Sigmoid colon (tissue), 7 donors: ENCODE measurements around the gene DHTKD1. TPM values are rescaled to one million over a fixed set of nuclear protein-coding genes. Genes with fewer than 3 reads are reported as not detected.
"Not testable (repeated sequence)": the region's sequence is repeated elsewhere in the genome, so short reads cannot be mapped to it uniquely, and the experiment has no call there.

Source experiments
- DNase-seq: peaks from one replicate; pipeline ENCODE4 v3.0.0-alpha.2; 2019
- H3K27ac ChIP-seq, 4 donors: fragments of 200-600 bp; sonication (generic); one replicate each; pipeline ENCODE4 v1.5.1; 2016 to 2019; ENCODE audit warnings: mild to moderate bottlenecking in 1 of 4
- H3K27me3 ChIP-seq, 3 donors: fragments of 200-600 bp; sonication (generic); one replicate each; pipeline ENCODE4 v1.5.1; 2019; ENCODE audit warnings: mild to moderate bottlenecking in 1 of 3
- H3K36me3 ChIP-seq, 4 donors: fragments of 200-600 bp; sonication (generic); one replicate each; pipeline ENCODE4 v1.5.1; 2016 to 2019
- H3K4me1 ChIP-seq, 4 donors: fragments of 200-600 bp; sonication (generic); one replicate each; pipeline ENCODE4 v1.5.1; 2017 to 2019
- H3K4me3 ChIP-seq, 4 donors: fragments of 200-600 bp; sonication (generic); one replicate each; pipeline ENCODE4 v1.5.1; 2017 to 2019; ENCODE audit warnings: mild to moderate bottlenecking in 2 of 4, moderate library complexity in 1 of 4
- H3K9me3 ChIP-seq, 4 donors: fragments of 200-600 bp in 3 of 4; sonication (generic) in 3 of 4; one replicate each; pipeline versions ENCODE4 v1.5.1 to v1.6.1; 2013 to 2019
- EP300 ChIP-seq, 4 donors: sonication (generic); formaldehyde crosslinking; IDR thresholded peaks; one replicate each; pipeline ENCODE4 v1.6.1; 2017; ENCODE audit warnings: antibody characterized with exemption in 4 of 4
- POLR2A ChIP-seq, 2 donors: fragments of 450-650 bp; IDR thresholded peaks; one replicate each; pipeline ENCODE4 v1.6.1; 2016; ENCODE audit warnings: antibody characterized with exemption in 2 of 2, mild to moderate bottlenecking in 2 of 2, moderate library complexity in 2 of 2
- POLR2AphosphoS5 ChIP-seq, 4 donors: sonication (generic); formaldehyde crosslinking; IDR thresholded peaks; one replicate each; pipeline ENCODE4 v1.6.1; 2017; ENCODE audit warnings: antibody characterized with exemption in 4 of 4
- WGBS, 2 donors: extraction: QIAGEN DNeasy Blood & Tissue Kit; methylation state at CpG; one replicate each; pipeline ENCODE4 v1.1.7; 2013; 5-methylcytosine and 5-hydroxymethylcytosine counted together
- intact Hi-C: fragments of 100-400 bp; cut with DNase I; formaldehyde crosslinking; loops from one replicate; pipeline ENCODE4 v1.15.1; 2023
- polyA plus RNA-seq, 3 donors: library from polyadenylated mRNA; stranded (reverse); fragments of 200-250 nt; gene quantifications; one replicate each; pipeline ENCODE4 v1.2.3, GENCODE V29; 2013
- total RNA-seq, 4 donors: library from RNA; depleted of rRNA; stranded (reverse); fragments of >200 nt; gene quantifications; one replicate each; pipeline ENCODE4 v1.1.0, GENCODE V29; 2016
- TF ChIP-seq, protein P1 (sequence below), 4 experiments: fragments of 450-650 bp in 3 of 4; fragments of 200-600 bp in 1 of 4; IDR thresholded peaks; one replicate each; pipeline ENCODE4 v1.5.1; 2016 to 2019; ENCODE audit warnings: antibody characterized with exemption in 4 of 4, mild to moderate bottlenecking in 3 of 4, moderate library complexity in 2 of 4
- donor health status: healthy with polysubstance abuse.
- donor health status: Bipolar disorder and iron deficiency.
- donor health status: healthy.

The DHTKD1 gene
- total and polyA plus RNA-seq, 7 donors: 8.4 to 37.3 (median 14.8) TPM

GRCh38 chr10:12088919-12089318, 20.2 kb downstream of the DHTKD1 start:
- no peaks in the 10 kb centered on the region for H3K4me1 ChIP-seq
- WGBS, 2 donors: 95 to 96% methylated on average over 14 of the region's 14 CpGs
- DNase-seq: no peak
- H3K27me3 ChIP-seq: no peaks in the 10 kb centered on the region
- no peak overlapping the region for H3K4me3 ChIP-seq
- peaks cover 15 to 95% (median 28%) of the 10 kb centered on the region in 4 donors for H3K36me3 ChIP-seq
- H3K27ac ChIP-seq: no peak overlapping the region
- intact Hi-C loops: no loop called here
- no peak for TF ChIP-seq POLR2AphosphoS5 (IDR thresholded peaks at IDR 0.05)
- no peak for TF ChIP-seq EP300 (IDR thresholded peaks at IDR 0.05)
- no peaks in the 10 kb centered on the region for H3K9me3 ChIP-seq

DNA sequence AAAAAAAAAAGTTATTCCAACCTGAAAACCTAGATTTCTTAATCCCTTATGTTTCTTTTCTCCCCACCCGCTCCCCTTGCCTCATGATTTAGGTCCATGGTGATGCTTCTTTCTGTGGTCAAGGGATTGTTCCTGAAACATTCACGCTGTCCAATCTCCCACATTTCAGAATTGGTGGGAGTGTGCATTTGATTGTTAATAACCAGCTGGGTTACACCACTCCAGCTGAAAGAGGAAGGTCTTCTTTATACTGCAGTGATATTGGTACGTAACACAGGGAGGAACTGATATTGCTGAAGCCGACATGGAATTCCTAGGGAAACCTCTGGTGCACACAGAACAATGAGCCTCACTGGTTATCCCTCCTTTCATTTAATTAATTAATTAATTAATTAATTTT, 22.7 kb downstream of the DHTKD1 start:
- no peak for TF ChIP-seq EP300 (IDR thresholded peaks at IDR 0.05)
- no peak for TF ChIP-seq POLR2A (IDR thresholded peaks at IDR 0.05)
- TF ChIP-seq, protein P1, sequence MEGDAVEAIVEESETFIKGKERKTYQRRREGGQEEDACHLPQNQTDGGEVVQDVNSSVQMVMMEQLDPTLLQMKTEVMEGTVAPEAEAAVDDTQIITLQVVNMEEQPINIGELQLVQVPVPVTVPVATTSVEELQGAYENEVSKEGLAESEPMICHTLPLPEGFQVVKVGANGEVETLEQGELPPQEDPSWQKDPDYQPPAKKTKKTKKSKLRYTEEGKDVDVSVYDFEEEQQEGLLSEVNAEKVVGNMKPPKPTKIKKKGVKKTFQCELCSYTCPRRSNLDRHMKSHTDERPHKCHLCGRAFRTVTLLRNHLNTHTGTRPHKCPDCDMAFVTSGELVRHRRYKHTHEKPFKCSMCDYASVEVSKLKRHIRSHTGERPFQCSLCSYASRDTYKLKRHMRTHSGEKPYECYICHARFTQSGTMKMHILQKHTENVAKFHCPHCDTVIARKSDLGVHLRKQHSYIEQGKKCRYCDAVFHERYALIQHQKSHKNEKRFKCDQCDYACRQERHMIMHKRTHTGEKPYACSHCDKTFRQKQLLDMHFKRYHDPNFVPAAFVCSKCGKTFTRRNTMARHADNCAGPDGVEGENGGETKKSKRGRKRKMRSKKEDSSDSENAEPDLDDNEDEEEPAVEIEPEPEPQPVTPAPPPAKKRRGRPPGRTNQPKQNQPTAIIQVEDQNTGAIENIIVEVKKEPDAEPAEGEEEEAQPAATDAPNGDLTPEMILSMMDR (IDR thresholded peaks at IDR 0.05): no peak
- TF ChIP-seq POLR2AphosphoS5 (IDR thresholded peaks at IDR 0.05): no peak
- WGBS, 2 donors: 93 to 98% methylated on average over 4 of the region's 4 CpGs
- Histone ChIP-seq H3K9me3 (no peaks in the 10 kb centered on the region), H3K4me3 (no peak overlapping the region), H3K27me3 (no peaks in the 10 kb centered on the region), H3K4me1 (no peaks in the 10 kb centered on the region), H3K36me3 (peaks cover 15 to 89% (median 24%) of the 10 kb centered on the region in 4 donors), H3K27ac (no peak overlapping the region)
- intact Hi-C loops: no loop called here
- no peak for DNase-seq

- intact Hi-C loops, H3K27ac ChIP-seq, H3K27me3 ChIP-seq, H3K4me3 ChIP-seq, DNase-seq, H3K9me3 ChIP-seq, H3K4me1 ChIP-seq: not testable (repeated sequence)
- H3K36me3 ChIP-seq: peaks cover 15 to 79% (median 22%) of the 10 kb centered on the region in 4 donors
- WGBS, 2 donors: 47 to 83% methylated on average over 9 of the region's 9 CpGs
Measured at GRCh38 chr10:12097361-12097760, 28.6 kb downstream of the DHTKD1 start.

- 26 to 68% methylated on average over 5 of the region's 5 CpGs for WGBS, 2 donors
- Histone ChIP-seq H3K4me1 (no peaks in the 10 kb centered on the region), H3K27ac (no peak overlapping the region), H3K4me3 (no peak overlapping the region), H3K9me3 (no peaks in the 10 kb centered on the region), H3K27me3 (no peaks in the 10 kb centered on the region), H3K36me3 (peaks cover 15 to 79% (median 23%) of the 10 kb centered on the region in 4 donors)
- no peak for DNase-seq
- intact Hi-C loops: no loop called here
- TF ChIP-seq, protein P1 (IDR thresholded peaks at IDR 0.05): no peak
- TF ChIP-seq EP300 (IDR thresholded peaks at IDR 0.05) (no peak), POLR2AphosphoS5 (IDR thresholded peaks at IDR 0.05) (no peak), POLR2A (IDR thresholded peaks at IDR 0.05) (no peak)
Measured at GRCh38 chr10:12097791-12098190, 29.0 kb downstream of the DHTKD1 start.

DNA sequence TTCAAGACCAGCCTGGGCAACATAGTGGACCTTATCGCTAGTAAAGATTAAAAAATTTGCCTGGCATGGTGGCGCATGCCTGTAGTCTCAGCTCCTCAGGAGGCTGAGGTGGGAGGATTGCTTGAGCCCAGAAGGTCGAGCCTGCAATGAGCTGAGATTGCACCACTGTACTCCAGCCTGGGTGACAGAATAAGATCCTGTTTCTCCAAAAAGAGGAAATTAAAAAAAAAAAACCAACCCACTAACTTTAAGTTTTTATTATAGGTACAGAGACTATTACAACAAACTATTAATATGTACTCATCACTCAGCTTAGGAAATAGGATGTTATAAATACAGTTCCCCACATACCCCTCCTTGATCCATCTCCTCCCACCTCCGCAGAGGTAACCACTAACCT, 30.2 kb downstream of the DHTKD1 start:
- Histone ChIP-seq H3K27me3 (no peaks in the 10 kb centered on the region), H3K4me3 (no peak overlapping the region), H3K4me1 (no peaks in the 10 kb centered on the region), H3K36me3 (peaks cover 17 to 79% (median 31%) of the 10 kb centered on the region in 4 donors), H3K27ac (no peak overlapping the region), H3K9me3 (no peaks in the 10 kb centered on the region)
- intact Hi-C loops: no loop called here
- no peak for TF ChIP-seq POLR2A (IDR thresholded peaks at IDR 0.05)
- TF ChIP-seq EP300 (IDR thresholded peaks at IDR 0.05): no peak
- TF ChIP-seq, protein P1 (IDR thresholded peaks at IDR 0.05): no peak
- no peak for TF ChIP-seq POLR2AphosphoS5 (IDR thresholded peaks at IDR 0.05)
- no peak for DNase-seq
- WGBS, 2 donors: 87 to 97% methylated on average over 4 of the region's 4 CpGs

- no peak for DNase-seq
- Histone ChIP-seq H3K36me3 (peaks cover 24 to 91% (median 41%) of the 10 kb centered on the region in 4 donors), H3K27ac (no peak overlapping the region), H3K9me3 (no peaks in the 10 kb centered on the region), H3K27me3 (no peaks in the 10 kb centered on the region), H3K4me1 (no peaks in the 10 kb centered on the region), H3K4me3 (no peak overlapping the region)
- TF ChIP-seq, protein P1 (IDR thresholded peaks at IDR 0.05): no peak
- no peak for TF ChIP-seq POLR2AphosphoS5 (IDR thresholded peaks at IDR 0.05)
- WGBS, 2 donors: 84% methylated on average over 4 of the region's 4 CpGs
- intact Hi-C loops: no loop called here
Measured at GRCh38 chr10:12103802-12104201, 35.0 kb downstream of the DHTKD1 start.
